Ramos (cell line): ENCODE data around the gene IFT80.
"Not testable (repeated sequence)": the region's sequence is repeated elsewhere in the genome, so short reads cannot be mapped to it uniquely, and the experiment has no call there.

ENCODE experiments used
- in situ Hi-C: fragments of 300-500 bp; cut with MboI; formaldehyde crosslinking; loops from one replicate; pipeline ENCODE4 v1.14.3; 2022; ENCODE audit warnings: low sequenced_read_pairs; ENCODE audit not compliant: unreplicated experiment

The IFT80 gene

DNA sequence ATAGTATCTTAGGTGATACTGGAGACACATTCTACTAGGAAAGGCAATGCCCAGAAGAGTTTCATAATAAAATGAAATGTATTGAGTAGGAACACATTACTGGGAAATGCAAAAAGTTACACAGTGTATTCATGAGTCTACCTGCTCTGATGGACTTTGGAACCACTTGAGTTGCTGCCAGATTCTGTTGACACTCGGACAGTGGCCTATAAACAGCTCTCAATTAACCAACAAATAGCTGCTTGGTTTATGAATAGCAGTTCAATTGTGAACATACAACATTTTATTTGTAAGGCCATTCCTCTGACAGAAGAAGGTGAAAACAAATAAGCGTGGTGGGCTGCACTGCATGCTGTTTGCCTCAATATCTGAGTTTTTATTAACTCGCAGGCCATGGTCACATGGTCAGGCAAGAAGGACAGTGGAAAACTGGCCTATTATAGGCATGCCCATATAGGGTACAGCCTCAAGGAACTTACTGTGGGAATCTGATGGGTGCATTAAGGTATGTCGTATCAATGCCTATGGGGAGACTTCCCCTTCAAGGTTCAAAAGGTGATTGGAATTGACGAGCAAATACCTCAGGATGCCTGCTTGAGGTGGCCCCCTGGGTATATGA, 107.6 kb downstream of the IFT80 start:
- in situ Hi-C loops, result no loop called here

DNA sequence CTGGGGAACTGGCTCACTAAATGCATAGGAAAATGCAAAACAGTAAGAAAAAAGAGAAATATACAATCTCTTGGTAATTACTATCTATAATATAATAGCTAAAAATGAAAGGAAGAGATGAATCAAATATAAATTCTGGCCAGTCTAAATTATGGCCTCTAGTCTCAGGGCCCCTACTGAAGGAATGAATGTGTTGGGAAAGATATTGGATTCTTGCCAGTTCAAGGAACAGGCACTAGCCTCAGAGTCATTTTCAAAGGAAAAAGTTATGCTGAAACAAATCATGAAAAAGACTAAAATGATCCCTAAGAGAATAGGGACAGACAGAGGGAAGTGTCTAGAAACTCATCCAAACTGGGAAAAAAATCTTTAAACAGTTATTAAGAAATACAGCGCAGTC, 111.4 kb downstream of the IFT80 start:
- in situ Hi-C loops, result no loop called here

DNA sequence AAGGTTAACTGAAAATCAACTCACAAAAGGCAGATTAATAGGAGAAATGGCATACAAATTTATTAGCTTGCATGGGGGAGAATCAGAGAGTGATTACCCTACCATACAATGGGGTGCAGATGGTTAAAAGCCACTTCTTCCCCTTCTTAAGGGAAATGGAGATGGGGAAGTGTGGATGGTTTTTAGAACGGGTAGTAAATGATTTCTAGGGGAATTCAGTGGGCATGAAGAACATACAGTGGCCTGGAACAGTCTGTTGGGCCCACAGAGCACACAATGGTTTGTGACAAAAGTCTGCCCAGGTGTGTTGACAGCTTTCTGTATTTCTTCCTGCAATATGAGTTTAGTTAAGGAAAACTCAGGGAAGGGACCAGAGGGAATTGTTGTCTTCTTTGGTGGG, 112.8 kb downstream of the IFT80 start:
- in situ Hi-C loops, result no loop called here

DNA sequence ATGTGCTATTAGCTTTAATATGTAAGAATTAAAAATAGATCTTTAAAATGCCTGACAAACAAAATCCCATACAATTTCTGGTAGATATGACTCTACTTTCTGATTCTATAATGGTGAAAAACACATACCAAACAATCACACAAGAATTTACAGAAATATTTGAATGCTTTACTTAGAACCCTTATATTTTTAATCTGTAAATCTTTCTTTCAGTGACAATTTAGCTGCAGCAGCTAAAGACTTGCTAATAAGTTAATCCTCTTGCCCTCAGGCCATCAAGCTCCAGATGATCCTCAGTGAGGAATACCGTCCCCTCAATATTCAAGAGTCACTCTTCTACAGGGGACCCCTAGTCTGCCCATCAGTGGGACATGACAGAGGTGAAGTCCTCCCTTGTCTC, 118.2 kb downstream of the IFT80 start:
- in situ Hi-C loops, result no loop called here

DNA sequence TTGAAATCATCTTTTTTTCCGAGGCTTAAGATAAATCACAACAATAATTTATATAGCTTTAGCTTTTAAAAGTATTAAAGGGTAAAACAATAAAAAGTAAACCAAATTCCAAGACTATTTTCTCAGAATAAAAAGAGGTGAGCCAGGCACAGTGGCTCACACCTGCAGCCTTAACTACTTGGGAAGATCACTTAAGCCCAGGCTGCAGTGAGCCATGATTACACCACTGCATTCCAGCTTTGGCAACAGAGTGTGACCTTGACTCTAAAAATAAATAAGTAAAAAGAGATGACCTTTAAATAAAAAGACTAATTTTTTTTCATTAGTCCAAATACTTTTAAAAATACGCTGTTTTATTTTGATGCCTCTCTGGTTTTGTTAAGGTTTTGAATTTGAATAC, 119.4 kb downstream of the IFT80 start:
- in situ Hi-C loops, result no loop called here

DNA sequence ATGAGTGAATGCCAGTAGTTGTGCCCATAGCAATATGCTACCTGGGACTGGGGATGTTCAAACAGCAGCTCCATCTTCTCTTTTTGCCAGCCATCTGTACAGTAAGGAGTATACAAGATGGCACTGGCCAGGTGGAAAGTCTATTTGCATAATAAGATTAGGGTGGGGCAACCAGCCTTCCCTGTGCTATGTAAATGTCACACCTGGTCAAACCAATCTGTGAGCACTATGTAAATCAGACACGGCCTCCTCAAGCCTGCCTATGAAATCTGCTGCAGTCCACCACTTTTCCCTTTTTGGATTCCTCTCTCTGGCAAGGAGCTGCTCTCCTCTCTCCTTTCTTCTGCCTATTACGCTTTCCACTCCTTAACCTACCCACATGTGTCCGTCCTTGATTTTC, 120.8 kb downstream of the IFT80 start:
- in situ Hi-C loops, result no loop called here

DNA sequence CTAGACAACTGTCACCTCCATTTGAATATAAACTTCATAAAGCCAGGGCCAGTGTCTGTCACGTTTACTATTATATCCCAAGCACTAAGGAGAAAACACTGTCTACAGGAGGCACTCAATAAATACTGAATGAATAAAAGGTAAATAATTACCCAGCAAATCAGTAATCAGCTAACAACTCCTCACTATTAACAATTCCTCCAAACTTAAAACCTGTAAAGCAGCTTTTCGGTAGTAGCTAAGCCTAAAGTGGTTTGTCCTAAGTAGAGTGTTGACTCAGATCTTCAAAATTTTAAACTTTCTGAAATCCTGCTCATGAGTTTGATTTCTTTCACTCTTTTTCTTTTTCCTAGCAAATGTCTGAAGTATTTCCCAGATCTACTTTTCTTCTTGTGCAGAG, 133.9 kb downstream of the IFT80 start:
- in situ Hi-C loops, result no loop called here

DNA sequence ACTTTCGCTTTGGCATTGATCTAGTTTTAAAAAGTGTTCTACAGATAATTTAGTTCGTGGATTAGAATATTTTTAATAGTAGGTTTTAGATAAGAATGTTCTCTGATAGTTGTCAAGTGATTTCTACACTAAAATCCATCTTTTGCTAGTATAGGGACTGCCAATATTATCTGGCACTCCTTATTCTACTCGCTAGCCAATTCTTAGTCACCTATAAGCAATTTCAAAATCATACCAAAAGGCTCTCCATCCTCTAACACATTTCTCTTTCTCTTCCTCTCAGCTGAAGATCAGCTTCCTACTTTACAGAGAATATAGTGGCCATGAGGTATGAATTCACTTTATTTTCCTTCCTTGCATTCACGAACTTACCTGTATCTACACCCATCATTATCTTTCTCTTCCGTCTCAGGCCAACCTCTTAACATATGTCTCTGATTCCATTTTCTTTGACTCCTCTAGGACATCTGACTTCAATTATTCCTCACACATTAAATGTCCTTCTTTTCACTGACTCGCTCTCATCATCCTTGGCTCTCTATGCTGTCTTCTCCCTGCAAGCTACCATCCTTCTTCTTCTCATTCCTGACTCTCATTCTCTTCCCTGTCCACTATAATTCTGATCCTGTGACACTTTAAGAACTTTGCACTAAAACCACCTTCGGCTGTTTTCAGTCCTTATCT, 138.3 kb downstream of the IFT80 start:
- in situ Hi-C loops, result no loop called here

DNA sequence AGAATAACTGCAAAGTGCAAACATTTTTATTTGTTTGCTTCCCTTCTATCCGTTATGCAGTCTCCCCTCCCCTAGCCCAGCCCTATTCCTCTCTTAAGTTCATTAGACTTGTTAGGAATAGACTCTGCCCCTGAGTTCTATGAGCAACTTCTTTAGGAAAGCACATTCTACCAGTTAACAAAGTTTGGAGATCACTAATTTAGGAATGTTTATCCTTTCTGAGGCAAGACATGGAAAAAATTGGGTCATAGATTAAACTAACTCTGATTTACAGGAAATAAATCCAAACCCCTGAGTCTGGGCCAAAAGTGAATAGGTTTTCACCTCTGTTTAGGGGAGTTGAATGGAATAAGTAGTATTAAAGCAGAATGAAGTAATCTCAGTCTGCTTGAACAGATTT, 139.4 kb downstream of the IFT80 start:
- in situ Hi-C loops, result no loop called here

DNA sequence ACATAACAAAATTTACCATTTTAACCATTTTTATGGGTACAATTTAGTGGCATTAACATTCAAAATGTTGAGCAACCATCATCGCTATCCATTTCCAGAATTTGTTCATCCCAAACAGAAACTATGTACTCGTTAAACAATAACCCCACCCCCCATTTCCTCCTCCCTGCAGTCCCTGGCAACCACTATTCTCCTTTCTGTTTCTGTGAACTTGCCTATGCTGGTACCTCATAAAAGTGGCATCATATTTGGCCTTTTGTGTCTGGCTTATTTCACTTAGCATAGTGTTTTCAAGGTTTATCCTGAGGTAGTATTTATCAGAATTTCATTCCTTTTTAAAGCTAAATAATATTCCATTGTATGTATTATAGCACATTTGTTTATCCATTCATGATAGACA, 141.4 kb downstream of the IFT80 start:
- in situ Hi-C loops, result no loop called here

DNA sequence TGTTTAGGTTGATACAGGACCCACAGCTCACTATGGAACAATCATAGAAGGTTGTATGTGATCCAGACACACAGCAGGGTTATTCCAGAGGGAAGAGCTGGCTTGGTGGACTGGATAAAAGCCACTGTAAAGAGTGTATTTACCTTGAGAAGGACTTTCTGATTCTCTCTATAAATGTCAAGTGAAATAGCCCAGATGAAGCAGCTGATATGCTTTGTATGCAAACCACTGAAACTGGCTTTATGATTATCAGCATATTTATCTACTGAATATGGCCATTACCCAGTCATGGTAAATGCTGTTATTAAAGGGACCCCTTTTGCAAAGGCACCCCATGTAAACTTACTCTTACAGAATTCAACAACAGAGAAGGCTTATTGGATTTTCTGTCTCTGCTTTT, 145.7 kb downstream of the IFT80 start:
- in situ Hi-C loops, result no loop called here

DNA sequence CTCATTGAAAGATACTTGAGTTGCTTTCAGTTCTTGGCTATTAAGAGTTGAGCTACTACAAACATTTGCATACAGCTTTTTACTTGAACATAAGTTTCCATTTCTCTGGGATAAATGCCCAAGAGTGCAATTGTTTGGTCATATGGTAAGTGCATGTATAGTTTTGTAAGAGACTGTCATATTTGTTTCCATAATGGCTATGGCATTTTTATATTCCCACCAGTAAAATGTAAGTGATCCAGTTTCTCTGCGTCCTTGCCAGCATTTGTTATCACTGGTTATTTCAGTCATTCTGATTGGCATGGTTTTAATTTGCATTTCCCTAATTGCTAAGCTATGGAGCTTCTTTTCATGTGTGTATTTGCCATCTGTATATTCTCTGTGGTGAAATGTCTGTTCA, 151.3 kb downstream of the IFT80 start:
- in situ Hi-C loops, result no loop called here

DNA sequence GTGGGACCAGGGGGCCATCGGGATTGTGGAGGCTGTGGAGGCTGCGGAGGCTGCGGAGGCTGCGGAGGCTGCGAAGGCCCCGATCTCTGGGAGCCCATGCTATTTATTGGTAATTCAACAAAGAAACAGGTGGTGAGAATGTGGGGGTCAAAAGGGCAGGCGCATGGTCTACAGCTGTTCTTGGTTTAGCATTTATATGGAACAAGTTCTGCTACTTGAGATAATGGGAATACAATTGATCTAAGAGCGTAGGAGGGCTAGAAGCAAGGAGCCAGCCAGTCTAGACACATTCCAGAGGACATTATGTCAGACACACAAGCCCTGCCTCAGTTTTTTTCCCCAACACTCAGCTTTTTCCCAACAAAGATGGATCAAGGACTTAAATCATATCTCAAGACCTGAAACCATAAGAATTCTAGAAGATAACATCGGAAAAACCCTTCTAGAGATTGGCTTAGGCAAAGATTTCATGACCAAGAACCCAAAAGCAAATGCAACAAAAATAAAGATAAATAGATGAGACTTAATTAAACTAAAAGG, 153.7 kb downstream of the IFT80 start:
- in situ Hi-C loops, result no loop called here

DNA sequence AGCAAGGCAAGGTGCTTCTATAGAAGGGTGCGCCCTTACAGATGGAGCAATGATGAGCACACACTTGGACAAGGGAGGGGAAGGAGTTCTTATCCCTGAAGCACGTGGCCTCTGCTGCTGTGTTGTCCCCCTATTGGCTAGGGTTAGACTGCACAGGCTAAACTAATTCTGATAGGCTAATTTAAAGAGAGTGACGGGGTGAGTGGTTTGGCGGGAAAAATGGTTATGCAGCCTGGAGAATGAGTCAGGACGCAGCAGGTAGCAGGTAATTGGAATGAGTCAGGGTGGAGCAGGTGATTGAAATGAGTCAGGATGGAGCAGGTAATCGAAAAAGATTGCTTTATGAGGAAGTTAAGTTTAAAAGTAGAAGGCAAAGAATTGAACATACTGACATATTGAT, 158.3 kb downstream of the IFT80 start:
- in situ Hi-C loops, result not testable (repeated sequence)

DNA sequence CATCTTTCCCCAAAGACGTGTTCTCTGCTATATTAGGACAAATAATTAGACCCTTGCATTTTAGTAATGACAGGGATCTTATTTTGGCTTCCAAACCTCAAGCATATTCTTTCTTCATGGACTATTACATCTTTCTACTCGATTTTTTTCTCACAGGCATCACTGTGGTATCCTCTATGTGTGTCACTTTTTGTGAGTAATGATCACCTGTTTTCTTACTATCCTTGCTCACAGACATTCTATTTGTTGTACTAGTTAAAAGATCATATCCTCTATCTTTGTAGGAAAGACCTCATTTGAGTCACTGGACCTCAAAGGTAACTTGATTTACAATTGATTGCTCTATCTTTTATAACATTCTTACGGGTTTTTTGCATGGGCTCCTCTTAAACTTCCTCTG, 167.0 kb downstream of the IFT80 start:
- in situ Hi-C loops, result no loop called here

DNA sequence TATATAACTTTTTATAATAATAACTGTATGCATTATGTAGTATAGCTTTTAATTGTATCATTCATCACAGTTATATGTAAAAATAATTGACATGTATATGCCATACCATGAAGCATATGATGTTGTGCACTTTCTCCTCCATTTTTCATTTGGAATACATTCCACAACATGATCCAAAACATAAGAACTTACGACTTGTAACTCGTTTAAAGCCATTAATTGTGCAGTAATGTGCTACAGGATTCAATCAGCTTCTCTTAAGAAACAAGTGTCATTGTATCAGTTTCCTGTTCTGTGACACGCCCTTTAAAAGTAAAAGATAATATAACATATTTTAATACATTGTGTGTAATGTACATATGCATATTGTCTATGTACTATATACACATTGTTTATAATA, 171.6 kb downstream of the IFT80 start:
- in situ Hi-C loops, result no loop called here

DNA sequence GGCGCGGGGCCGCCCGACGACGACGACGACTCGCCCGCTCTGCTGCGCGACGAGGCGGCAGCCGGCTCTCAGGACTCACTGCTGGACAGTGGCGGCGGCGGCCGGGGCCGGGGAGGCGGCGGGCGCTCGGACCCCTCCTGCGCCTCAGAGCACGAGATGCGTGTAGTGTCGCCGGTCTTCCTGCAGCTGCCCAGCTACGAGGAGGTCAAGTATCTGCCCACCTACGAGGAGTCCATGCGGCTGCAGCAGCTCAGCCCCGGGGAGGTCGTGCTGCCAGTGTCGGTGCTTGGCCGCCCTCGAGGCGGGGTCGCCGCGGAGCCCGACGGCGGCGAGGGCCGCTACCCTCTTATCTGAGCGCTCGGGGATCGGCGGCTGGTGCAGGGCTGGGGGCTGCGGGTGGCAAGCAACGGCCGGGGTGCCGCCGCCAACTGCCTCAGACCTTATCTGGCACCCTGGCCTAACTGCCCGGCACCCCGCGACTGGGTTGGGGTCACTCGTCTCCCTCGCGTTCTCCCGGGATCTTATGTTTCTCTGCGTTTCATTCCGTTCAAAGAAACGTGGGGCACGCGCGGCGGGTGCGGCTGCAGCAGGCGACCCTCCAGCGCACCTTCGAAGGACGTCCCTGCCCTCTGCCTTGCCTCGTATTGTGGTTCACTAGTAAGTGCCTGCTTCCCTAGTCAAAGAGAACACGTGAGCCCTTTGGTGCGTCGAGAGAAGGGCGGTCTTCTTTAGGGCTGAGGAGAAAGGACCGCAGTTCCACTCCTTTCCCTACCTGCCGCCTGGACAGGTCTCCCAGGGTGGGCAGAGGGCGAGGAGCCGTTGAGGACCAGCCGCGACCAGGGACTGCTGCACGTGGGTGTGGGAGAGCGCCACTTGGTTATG, 172.8 kb downstream of the IFT80 start:
- in situ Hi-C loops, result no loop called here

DNA sequence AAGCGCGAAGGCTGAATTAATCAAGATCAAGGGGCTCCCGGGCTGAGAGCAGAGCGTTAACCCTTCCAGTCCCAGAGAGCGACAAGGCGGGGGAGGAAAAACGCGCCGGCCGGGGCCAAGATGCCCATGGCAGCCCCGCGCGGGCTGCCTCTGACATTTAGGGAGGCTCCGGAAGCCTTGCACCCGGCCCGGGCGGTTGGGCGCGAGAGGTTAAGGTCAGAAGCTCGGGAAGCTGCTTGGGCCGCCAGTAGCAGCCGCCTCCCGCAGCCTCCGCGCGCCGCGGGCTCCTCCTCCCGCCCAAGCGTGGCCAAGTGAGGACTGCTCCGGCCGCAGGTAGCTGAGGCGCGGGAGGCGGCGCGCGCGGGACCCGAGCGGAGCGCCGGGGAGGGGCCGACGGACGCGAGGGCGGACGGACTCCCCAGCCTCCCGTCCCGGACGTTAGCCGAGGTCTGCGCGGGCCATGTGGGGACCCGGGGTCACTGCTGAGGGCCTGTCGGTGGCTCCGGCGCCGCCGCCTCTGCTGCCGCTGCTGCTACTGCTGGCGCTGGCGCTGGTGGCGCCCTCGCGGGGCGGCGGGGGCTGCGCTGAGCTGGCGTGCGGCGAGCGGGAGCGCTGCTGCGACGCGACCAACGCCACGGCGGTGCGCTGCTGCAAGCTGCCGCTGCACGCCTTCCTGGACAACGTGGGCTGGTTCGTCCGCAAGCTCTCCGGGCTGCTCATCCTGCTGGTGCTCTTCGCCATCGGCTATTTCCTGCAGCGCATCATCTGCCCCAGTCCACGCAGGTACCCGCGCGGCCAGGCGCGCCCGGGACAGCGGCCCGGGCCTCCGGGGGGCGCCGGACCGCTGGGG, 173.6 kb downstream of the IFT80 start, which contains the start of gene C3orf80:
Gene C3orf80, plus strand, starts transcription at position 247 of the 850 bp plus-strand sequence. Its CDS starts 214 bp downstream, at position 461.
- in situ Hi-C loops, result no loop called here

DNA sequence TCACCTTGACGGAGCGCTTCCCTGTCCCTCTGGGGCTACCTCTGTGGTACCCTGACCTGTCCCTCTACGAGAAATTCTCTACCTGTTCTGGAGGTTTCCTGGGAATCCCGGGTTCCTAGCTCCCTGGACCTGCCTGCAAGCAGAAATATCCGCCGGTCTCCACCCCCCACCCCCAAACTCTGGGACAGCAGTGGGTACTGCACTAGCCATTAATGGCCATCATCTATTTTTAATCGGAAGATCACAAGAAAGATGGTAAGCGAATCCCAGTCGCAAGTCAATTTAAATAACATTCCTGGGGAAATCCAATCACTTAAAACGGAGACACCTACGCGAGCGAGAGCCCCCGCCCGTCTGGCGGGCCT, 174.2 kb downstream of the IFT80 start:
- in situ Hi-C loops, result no loop called here

DNA sequence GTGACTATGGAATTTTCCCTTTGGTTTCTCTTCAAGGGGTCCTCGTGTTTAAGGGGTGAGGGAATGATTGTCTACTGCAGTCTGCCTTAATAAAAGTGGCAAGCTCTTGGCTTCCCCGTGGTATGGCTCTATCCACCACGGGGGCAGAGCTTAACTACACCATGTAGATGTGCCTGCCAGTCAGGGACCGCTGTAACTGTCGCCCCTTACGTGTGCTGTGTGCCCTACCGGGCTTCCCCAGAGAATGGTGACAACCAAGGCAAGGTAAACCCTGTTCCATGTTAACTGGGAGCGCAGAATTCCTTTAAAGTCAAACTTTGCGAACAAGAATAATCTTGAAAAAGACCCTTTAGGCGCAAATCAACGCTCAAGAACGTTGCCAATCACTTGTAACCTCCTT, 174.8 kb downstream of the IFT80 start:
- in situ Hi-C loops, result no loop called here
